Measurements from ENCODE around the gene GABBR2. TPM values are rescaled to one million over a fixed set of nuclear protein-coding genes. Genes with fewer than 3 reads are reported as not detected.

Gene GABBR2
- total and polyA plus RNA-seq, 2 donors: 0.14 TPM

GRCh38 chr9:98339987-98340800 lies 368.5 kb downstream of the GABBR2 start:
- Histone ChIP-seq H3K4me3 (ENCODE audit: low read length in 2 of 2) (no peak overlapping the region), H3K36me3 (ENCODE audit: control insufficient read depth in 2 of 2, insufficient read depth in 2 of 2, low read length in 1 of 2) (no peaks in the 10 kb centered on the region), H3K27ac (ENCODE audit: low read depth in 1 of 2, low read length in 1 of 2) (no peak overlapping the region), H3K4me1 (ENCODE audit: control insufficient read depth in 2 of 2, insufficient read depth in 2 of 2, low read length in 2 of 2) (no peaks in the 10 kb centered on the region), H3K27me3 (ENCODE audit: control insufficient read depth in 2 of 2, insufficient read depth in 1 of 2, low read length in 1 of 2) (peaks cover 0 to 9% of the 10 kb centered on the region in 2 donors), H3K9me3 (ENCODE audit: control insufficient read depth in 2 of 2, insufficient read depth in 1 of 2, low read length in 1 of 2) (no peaks in the 10 kb centered on the region)
- WGBS: 94% methylated on average over 6 of the region's 6 CpGs
- no peak for DNase-seq (ENCODE audit: low read depth in 6 of 9, low spot score in 9 of 9)

GRCh38 chr9:98335661-98336060 lies 373.1 kb downstream of the GABBR2 start:
- H3K27me3 ChIP-seq (ENCODE audit: control insufficient read depth in 2 of 2, insufficient read depth in 1 of 2, low read length in 1 of 2): peaks cover 0 to 2% of the 10 kb centered on the region in 2 donors
- no peaks in the 10 kb centered on the region for H3K36me3 ChIP-seq (ENCODE audit: control insufficient read depth in 2 of 2, insufficient read depth in 2 of 2, low read length in 1 of 2)
- no peak overlapping the region for H3K27ac ChIP-seq (ENCODE audit: low read depth in 1 of 2, low read length in 1 of 2)
- WGBS: 91% methylated on average over 2 of the region's 2 CpGs
- no peaks in the 10 kb centered on the region for H3K9me3 ChIP-seq (ENCODE audit: control insufficient read depth in 2 of 2, insufficient read depth in 1 of 2, low read length in 1 of 2)
- no peak for DNase-seq (ENCODE audit: low read depth in 6 of 9, low spot score in 9 of 9)
- no peak overlapping the region for H3K4me3 ChIP-seq (ENCODE audit: low read length in 2 of 2)
- H3K4me1 ChIP-seq (ENCODE audit: control insufficient read depth in 2 of 2, insufficient read depth in 2 of 2, low read length in 2 of 2): no peaks in the 10 kb centered on the region

DNA sequence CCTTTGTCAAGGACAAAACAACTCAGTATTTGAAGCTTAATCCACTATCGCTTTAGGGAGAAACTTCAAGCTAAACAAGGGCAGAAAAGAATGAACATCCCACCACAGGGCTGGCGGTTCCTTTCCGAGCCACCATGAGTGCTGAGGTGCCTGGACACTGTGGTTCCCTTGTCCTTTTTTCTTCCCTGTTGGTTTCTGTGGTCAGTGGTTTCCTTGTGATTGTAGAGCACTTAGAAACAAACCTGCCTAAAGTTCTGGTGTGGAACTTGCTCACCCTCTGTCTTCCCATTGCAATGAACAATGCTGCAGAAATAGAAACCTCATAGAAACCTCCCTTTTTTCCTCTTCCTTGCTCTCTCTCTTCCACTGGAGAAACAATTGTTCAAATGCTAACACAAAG lies 373.9 kb downstream of the GABBR2 start:
- Histone ChIP-seq H3K4me3 (ENCODE audit: low read length in 2 of 2) (no peak overlapping the region), H3K27me3 (ENCODE audit: control insufficient read depth in 2 of 2, insufficient read depth in 1 of 2, low read length in 1 of 2) (peaks cover 0 to 2% of the 10 kb centered on the region in 2 donors), H3K27ac (ENCODE audit: low read depth in 1 of 2, low read length in 1 of 2) (no peak overlapping the region), H3K36me3 (ENCODE audit: control insufficient read depth in 2 of 2, insufficient read depth in 2 of 2, low read length in 1 of 2) (no peaks in the 10 kb centered on the region), H3K9me3 (ENCODE audit: control insufficient read depth in 2 of 2, insufficient read depth in 1 of 2, low read length in 1 of 2) (no peaks in the 10 kb centered on the region), H3K4me1 (ENCODE audit: control insufficient read depth in 2 of 2, insufficient read depth in 2 of 2, low read length in 2 of 2) (no peaks in the 10 kb centered on the region)
- no peak for DNase-seq (ENCODE audit: low read depth in 6 of 9, low spot score in 9 of 9)
- 60% methylated on average over 3 of the region's 3 CpGs for WGBS

GRCh38 chr9:98333703-98334582 lies 374.8 kb downstream of the GABBR2 start:
- Histone ChIP-seq H3K27ac (ENCODE audit: low read depth in 1 of 2, low read length in 1 of 2) (no peak overlapping the region), H3K4me3 (ENCODE audit: low read length in 2 of 2) (no peak overlapping the region), H3K27me3 (ENCODE audit: control insufficient read depth in 2 of 2, insufficient read depth in 1 of 2, low read length in 1 of 2) (peaks cover 0 to 2% of the 10 kb centered on the region in 2 donors), H3K9me3 (ENCODE audit: control insufficient read depth in 2 of 2, insufficient read depth in 1 of 2, low read length in 1 of 2) (no peaks in the 10 kb centered on the region), H3K36me3 (ENCODE audit: control insufficient read depth in 2 of 2, insufficient read depth in 2 of 2, low read length in 1 of 2) (no peaks in the 10 kb centered on the region), H3K4me1 (ENCODE audit: control insufficient read depth in 2 of 2, insufficient read depth in 2 of 2, low read length in 2 of 2) (no peaks in the 10 kb centered on the region)
- DNase-seq (ENCODE audit: low read depth in 6 of 9, low spot score in 9 of 9): no peak
- WGBS: 95% methylated on average over 5 of the region's 5 CpGs

DNA sequence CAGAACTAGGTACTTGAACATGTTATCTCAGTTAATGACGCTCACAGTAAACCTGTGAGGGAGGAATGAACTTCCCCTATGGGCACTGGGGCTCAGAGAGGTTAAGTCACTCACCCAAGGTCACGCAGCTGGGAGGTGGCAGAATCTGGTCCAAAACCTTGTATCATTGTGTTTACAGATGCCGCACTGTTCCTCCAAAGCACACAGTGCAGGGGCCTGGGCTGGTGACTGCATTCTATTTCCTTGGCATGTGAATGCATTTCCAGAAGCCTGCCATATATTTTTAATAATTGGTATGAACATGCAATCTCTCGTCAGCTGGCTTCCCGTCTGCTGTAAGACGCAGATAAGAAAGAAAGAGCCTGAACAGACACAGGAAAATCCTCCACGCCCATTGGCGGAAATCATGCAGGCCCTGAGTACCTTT lies 376.3 kb downstream of the GABBR2 start:
- Histone ChIP-seq H3K9me3 (ENCODE audit: control insufficient read depth in 2 of 2, insufficient read depth in 1 of 2, low read length in 1 of 2) (no peaks in the 10 kb centered on the region), H3K27me3 (ENCODE audit: control insufficient read depth in 2 of 2, insufficient read depth in 1 of 2, low read length in 1 of 2) (peaks cover 0 to 4% of the 10 kb centered on the region in 2 donors), H3K4me1 (ENCODE audit: control insufficient read depth in 2 of 2, insufficient read depth in 2 of 2, low read length in 2 of 2) (no peaks in the 10 kb centered on the region), H3K27ac (ENCODE audit: low read depth in 1 of 2, low read length in 1 of 2) (no peak overlapping the region), H3K4me3 (ENCODE audit: low read length in 2 of 2) (no peak overlapping the region), H3K36me3 (ENCODE audit: control insufficient read depth in 2 of 2, insufficient read depth in 2 of 2, low read length in 1 of 2) (no peaks in the 10 kb centered on the region)
- 81% methylated on average over 8 of the region's 8 CpGs for WGBS
- DNase-seq (ENCODE audit: low read depth in 6 of 9, low spot score in 9 of 9): no peak

- Histone ChIP-seq H3K27me3 (ENCODE audit: control insufficient read depth in 2 of 2, insufficient read depth in 1 of 2, low read length in 1 of 2) (peaks cover 0 to 4% of the 10 kb centered on the region in 2 donors), H3K4me3 (ENCODE audit: low read length in 2 of 2) (no peak overlapping the region), H3K4me1 (ENCODE audit: control insufficient read depth in 2 of 2, insufficient read depth in 2 of 2, low read length in 2 of 2) (no peaks in the 10 kb centered on the region), H3K36me3 (ENCODE audit: control insufficient read depth in 2 of 2, insufficient read depth in 2 of 2, low read length in 1 of 2) (no peaks in the 10 kb centered on the region), H3K27ac (ENCODE audit: low read depth in 1 of 2, low read length in 1 of 2) (no peak overlapping the region), H3K9me3 (ENCODE audit: control insufficient read depth in 2 of 2, insufficient read depth in 1 of 2, low read length in 1 of 2) (no peaks in the 10 kb centered on the region)
- no peak for DNase-seq (ENCODE audit: low read depth in 6 of 9, low spot score in 9 of 9)
- 90% methylated on average over 6 of the region's 6 CpGs for WGBS
Measured at GRCh38 chr9:98331536-98332259, 377.0 kb downstream of the GABBR2 start.

DNA sequence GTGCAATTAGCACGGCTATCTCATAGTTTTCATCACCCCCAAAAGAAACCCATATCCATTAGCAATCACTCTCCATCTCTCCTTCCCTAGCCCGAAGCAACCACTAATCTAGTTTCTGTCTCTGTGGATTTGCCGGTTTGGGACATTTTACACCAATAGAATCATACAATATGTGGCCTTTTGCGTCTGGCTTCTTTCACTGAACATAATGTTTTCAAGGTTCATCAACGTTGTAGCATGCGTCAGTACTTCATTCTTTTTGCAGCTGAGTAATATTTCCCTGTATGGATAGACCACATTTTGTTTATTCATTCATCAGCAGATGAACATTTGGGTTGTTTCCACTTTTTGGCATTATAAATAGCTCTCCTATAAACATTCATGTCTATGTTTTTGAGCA lies 377.9 kb downstream of the GABBR2 start:
- Histone ChIP-seq H3K4me1 (ENCODE audit: control insufficient read depth in 2 of 2, insufficient read depth in 2 of 2, low read length in 2 of 2) (no peaks in the 10 kb centered on the region), H3K4me3 (ENCODE audit: low read length in 2 of 2) (no peak overlapping the region), H3K27me3 (ENCODE audit: control insufficient read depth in 2 of 2, insufficient read depth in 1 of 2, low read length in 1 of 2) (peaks cover 0 to 2% of the 10 kb centered on the region in 2 donors), H3K27ac (ENCODE audit: low read depth in 1 of 2, low read length in 1 of 2) (no peak overlapping the region), H3K36me3 (ENCODE audit: control insufficient read depth in 2 of 2, insufficient read depth in 2 of 2, low read length in 1 of 2) (no peaks in the 10 kb centered on the region), H3K9me3 (ENCODE audit: control insufficient read depth in 2 of 2, insufficient read depth in 1 of 2, low read length in 1 of 2) (no peaks in the 10 kb centered on the region)
- WGBS: 93% methylated on average over 6 of the region's 6 CpGs
- DNase-seq (ENCODE audit: low read depth in 6 of 9, low spot score in 9 of 9): no peak

GRCh38 chr9:98329904-98330303 lies 378.8 kb downstream of the GABBR2 start:
- Histone ChIP-seq H3K4me3 (ENCODE audit: low read length in 2 of 2) (no peak overlapping the region), H3K9me3 (ENCODE audit: control insufficient read depth in 2 of 2, insufficient read depth in 1 of 2, low read length in 1 of 2) (no peaks in the 10 kb centered on the region), H3K36me3 (ENCODE audit: control insufficient read depth in 2 of 2, insufficient read depth in 2 of 2, low read length in 1 of 2) (no peaks in the 10 kb centered on the region), H3K27ac (ENCODE audit: low read depth in 1 of 2, low read length in 1 of 2) (no peak overlapping the region), H3K27me3 (ENCODE audit: control insufficient read depth in 2 of 2, insufficient read depth in 1 of 2, low read length in 1 of 2) (peaks cover 0 to 2% of the 10 kb centered on the region in 2 donors), H3K4me1 (ENCODE audit: control insufficient read depth in 2 of 2, insufficient read depth in 2 of 2, low read length in 2 of 2) (no peaks in the 10 kb centered on the region)
- no peak for DNase-seq (ENCODE audit: low read depth in 6 of 9, low spot score in 9 of 9)
- WGBS: 68% methylated on average over 4 of the region's 4 CpGs
